H1 (cell line): ENCODE measurements around the gene LRRC46. TPM values are rescaled to one million over a fixed set of nuclear protein-coding genes. Genes with fewer than 3 reads are reported as not detected.

Experiments
- CTCF ChIA-PET: fragments of 300-600 bp; sonication (Branson Sonifier 250); formaldehyde crosslinking; loops from one replicate; lab custom pipeline; 2021; ENCODE audit not compliant: partially characterized antibody; lab: Charles Lee
- POLR2A ChIA-PET: fragments of 300-600 bp; sonication (Branson Sonifier 250); formaldehyde crosslinking; loops from one replicate; lab custom pipeline; 2021; ENCODE audit warnings: inconsistent platforms; ENCODE audit not compliant: partially characterized antibody; lab: Charles Lee
- DNase-seq, 2 experiments: peaks; one replicate each; pipeline versions ENCODE4 v3.0.0 to v3.0.0-alpha.2; 2010 to 2022; ENCODE audit warnings: low spot score in 2 of 2, low read depth in 1 of 2, mixed read lengths in 1 of 2
- FAIRE-seq: peaks from 2 replicates; lab custom pipeline; 2011; peaks lifted over from hg19 to GRCh38; lab: Jason Lieb, UNC
- H2AFZ ChIP-seq: 2 replicates; pipeline ENCODE4 v1.8.1; 2012; ENCODE audit warnings: low read length, inconsistent platforms
- H2AK5ac ChIP-seq: 2 replicates; pipeline ENCODE4 v1.6.1; 2013; ENCODE audit warnings: low read depth, low read length
- H2BK120ac ChIP-seq: replicated peaks from 2 replicates; pipeline ENCODE3; 2013; ENCODE audit warnings: low read depth, low read length, inconsistent platforms
- H2BK12ac ChIP-seq: 2 replicates; pipeline ENCODE4 v1.6.1; 2013; ENCODE audit warnings: low read depth, low read length
- H2BK15ac ChIP-seq: 2 replicates; pipeline ENCODE4 v1.6.1; 2013; ENCODE audit warnings: low read length
- H2BK20ac ChIP-seq: 2 replicates; pipeline ENCODE4 v1.6.1; 2013; ENCODE audit warnings: low read length
- H2BK5ac ChIP-seq: 2 replicates; pipeline ENCODE4 v1.6.1; 2013; ENCODE audit warnings: low read depth, low read length
- H3K14ac ChIP-seq: 2 replicates; pipeline ENCODE4 v1.6.1; 2013; ENCODE audit warnings: inconsistent platforms; ENCODE audit not compliant: insufficient read length
- H3K18ac ChIP-seq: 2 replicates; pipeline ENCODE4 v1.6.1; 2013; ENCODE audit warnings: low read length; ENCODE audit errors: extremely low read depth
- H3K23ac ChIP-seq: 2 replicates; pipeline ENCODE4 v1.6.1; 2013; ENCODE audit warnings: inconsistent platforms; ENCODE audit not compliant: insufficient read length
- H3K23me2 ChIP-seq: 2 replicates; pipeline ENCODE4 v1.6.1; 2013; ENCODE audit warnings: low read depth, low read length
- H3K27ac ChIP-seq: 2 replicates; pipeline ENCODE4 v1.6.1; 2011; ENCODE audit warnings: low read depth, low read length, inconsistent platforms
- H3K27me3 ChIP-seq, 4 experiments: replicated peaks in 1 of 4; 1 replicate in 1 of 4; 2 replicates in 3 of 4; pipeline versions ENCODE4 v1.6.1 to v1.8.1; 2011 to 2013; ENCODE audit warnings: low read length in 3 of 4, mild to moderate bottlenecking in 3 of 4, inconsistent platforms in 2 of 4, mixed read lengths in 2 of 4, moderate library complexity in 1 of 4; ENCODE audit not compliant: control insufficient read depth in 3 of 4, insufficient read depth in 3 of 4; ENCODE audit errors: extremely low read depth in 1 of 4
- H3K36me3 ChIP-seq, 4 experiments: 2 replicates each; pipeline versions ENCODE4 v1.6.1 to v1.8.1; 2011 to 2013; ENCODE audit warnings: mild to moderate bottlenecking in 4 of 4, low read length in 3 of 4, moderate library complexity in 2 of 4, control low read depth in 1 of 4, inconsistent platforms in 1 of 4; ENCODE audit not compliant: insufficient read depth in 4 of 4, control insufficient read depth in 2 of 4
- H3K4ac ChIP-seq: replicated peaks from 2 replicates; pipeline ENCODE3; 2013; ENCODE audit warnings: low read length, low read depth, mixed read lengths, inconsistent platforms; ENCODE audit not compliant: insufficient read length
- H3K4me1 ChIP-seq, 4 experiments: replicated peaks in 1 of 4; 1 replicate in 1 of 4; 2 replicates in 3 of 4; pipeline versions ENCODE4 v1.6.1 to v1.8.1; 2011 to 2013; ENCODE audit warnings: low read length in 3 of 4, inconsistent platforms in 2 of 4, mixed read lengths in 1 of 4; ENCODE audit not compliant: insufficient read depth in 4 of 4, control insufficient read depth in 3 of 4
- H3K4me2 ChIP-seq, 2 experiments: 2 replicates each; pipeline versions ENCODE4 v1.6.1 to v1.8.1; 2011 to 2013; ENCODE audit warnings: low read depth in 2 of 2, low read length in 2 of 2, control low read depth in 1 of 2, inconsistent platforms in 1 of 2, mild to moderate bottlenecking in 1 of 2; ENCODE audit not compliant: insufficient read depth in 1 of 2
- H3K4me3 ChIP-seq, 4 experiments: fragments of 200-600, 300-600 bp in 1 of 4; sonication (generic), shearing (Covaris generic), sonication (Bioruptor Twin) in 1 of 4; 2 replicates each; pipeline versions ENCODE4 v1.5.1 to v1.8.1; 2011 to 2016; ENCODE audit warnings: low read length in 4 of 4, low read depth in 3 of 4, control low read depth in 2 of 4, inconsistent platforms in 2 of 4, mild to moderate bottlenecking in 2 of 4, mixed read lengths in 1 of 4, moderate library complexity in 1 of 4; ENCODE audit not compliant: insufficient read depth in 2 of 4; ENCODE audit errors: extremely low read depth in 1 of 4
- H3K56ac ChIP-seq: replicated peaks from 2 replicates; pipeline ENCODE3; 2013; ENCODE audit warnings: low read depth, mild to moderate bottlenecking, mixed read lengths, low read length, inconsistent platforms; ENCODE audit not compliant: insufficient read length
- H3K79me1 ChIP-seq: 2 replicates; pipeline ENCODE4 v1.6.1; 2013; ENCODE audit warnings: low read depth, low read length, control low read depth
- H3K79me2 ChIP-seq, 2 experiments: 2 replicates each; pipeline versions ENCODE4 v1.6.1 to v1.8.1; 2012 to 2013; ENCODE audit warnings: low read length in 2 of 2, mild to moderate bottlenecking in 2 of 2, inconsistent platforms in 1 of 2; ENCODE audit not compliant: insufficient read depth in 2 of 2, control insufficient read depth in 1 of 2
- H3K9ac ChIP-seq, 4 experiments: replicated peaks in 1 of 4; 1 replicate in 1 of 4; 2 replicates in 3 of 4; pipeline versions ENCODE4 v1.6.1 to v1.8.1; 2011 to 2013; ENCODE audit warnings: low read depth in 3 of 4, low read length in 3 of 4, control low read depth in 2 of 4, mild to moderate bottlenecking in 2 of 4, moderate library complexity in 2 of 4, inconsistent platforms in 1 of 4; ENCODE audit errors: extremely low read depth in 1 of 4
- H3K9me3 ChIP-seq, 2 experiments: 2 replicates each; pipeline versions ENCODE4 v1.6.1 to v1.8.1; 2012 to 2013; ENCODE audit warnings: mild to moderate bottlenecking in 2 of 2, moderate library complexity in 2 of 2, control low read depth in 1 of 2, inconsistent platforms in 1 of 2, low read depth in 1 of 2, low read length in 1 of 2, mixed read lengths in 1 of 2; ENCODE audit not compliant: insufficient read depth in 2 of 2
- H4K20me1 ChIP-seq, 2 experiments: replicated peaks in 1 of 2; 2 replicates each; pipeline versions ENCODE3 to v1.8.1; 2011 to 2013; ENCODE audit warnings: inconsistent platforms in 2 of 2, low read length in 2 of 2, mild to moderate bottlenecking in 1 of 2; ENCODE audit not compliant: insufficient read depth in 2 of 2, control insufficient read depth in 1 of 2
- H4K5ac ChIP-seq: 2 replicates; pipeline ENCODE4 v1.6.1; 2013; ENCODE audit warnings: low read length, low read depth, mixed read lengths, inconsistent platforms; ENCODE audit not compliant: insufficient read length
- H4K8ac ChIP-seq: 2 replicates; pipeline ENCODE4 v1.8.0; 2013; ENCODE audit warnings: mild to moderate bottlenecking, moderate library complexity, low read length, inconsistent platforms; ENCODE audit not compliant: insufficient read depth; ENCODE audit errors: extremely low read depth
- H4K91ac ChIP-seq: replicated peaks from 2 replicates; pipeline ENCODE3; 2013; ENCODE audit warnings: low read length, mixed read lengths, inconsistent platforms; ENCODE audit not compliant: insufficient read length
- JUN ChIP-seq: IDR thresholded peaks from 2 replicates; pipeline ENCODE4 v1.6.1; 2011; ENCODE audit warnings: low read depth, mild to moderate bottlenecking, improper control_type of control experiment, low read length
- POLR2A ChIP-seq, 2 experiments: IDR thresholded peaks; 1 replicate in 1 of 2; 2 replicates in 1 of 2; pipeline ENCODE4 v1.6.1; 2011; ENCODE audit warnings: low read depth in 2 of 2, low read length in 2 of 2, mild to moderate bottlenecking in 2 of 2; ENCODE audit errors: control extremely low read depth in 1 of 2
- POLR2AphosphoS5 ChIP-seq: IDR thresholded peaks from 2 replicates; pipeline ENCODE4 v1.6.1; 2011; ENCODE audit warnings: low read depth, low read length
- SUZ12 ChIP-seq: fragments of 200-600 bp; sonication (generic); IDR thresholded peaks from 2 replicates; pipeline ENCODE4 v1.6.1; 2012; ENCODE audit warnings: mild to moderate bottlenecking, inconsistent platforms, low read length, moderate library complexity, mixed read lengths
- WGBS, 2 experiments: shearing (Covaris generic) in 1 of 2; methylation state at CpG; one replicate each; pipeline versions ENCODE4 v1.1.6 to v1.1.7; 2013 to 2015; ENCODE audit warnings: low lambda C conversion rate in 2 of 2, mixed read lengths in 2 of 2, inconsistent platforms in 1 of 2, low coverage in 1 of 2, missing lambda C conversion rate in 1 of 2; ENCODE audit not compliant: insufficient replicate concordance in 2 of 2, insufficient coverage in 1 of 2, insufficient read length in 1 of 2; ENCODE audit errors: extremely low coverage in 1 of 2, missing lambda C conversion rate in 1 of 2; 5-methylcytosine and 5-hydroxymethylcytosine counted together
- polyA plus RNA-seq, 7 experiments: library from polyadenylated mRNA; depleted of rRNA in 3 of 7; stranded (reverse) in 5 of 7; unstranded in 2 of 7; fragments of >200 nt in 5 of 7; fragments of 200-250 nt in 2 of 7; gene quantifications; 1 replicate in 5 of 7; 2 replicates in 1 of 7; 4 replicates in 1 of 7; pipeline versions ENCODE4 v1.2.1 to v1.2.3, GENCODE V29; 2011 to 2013; ENCODE audit warnings: missing spikeins in 2 of 7, mixed read lengths in 2 of 7
- total RNA-seq: library from RNA; stranded (reverse); fragmentation: NEBNext Ultra II Directional; extraction: Animal tissue kit (Norgen Biotek cat#: 25700); gene quantifications from 2 replicates; pipeline ENCODE4 v1.2.1, GENCODE V29; 2021

The LRRC46 gene
- total and polyA plus RNA-seq, 2 of the 8 experiments (the other 6 are each of a cell fraction or from before 2014, with no cell fraction given): 0.18 TPM; not detected in 1

DNA sequence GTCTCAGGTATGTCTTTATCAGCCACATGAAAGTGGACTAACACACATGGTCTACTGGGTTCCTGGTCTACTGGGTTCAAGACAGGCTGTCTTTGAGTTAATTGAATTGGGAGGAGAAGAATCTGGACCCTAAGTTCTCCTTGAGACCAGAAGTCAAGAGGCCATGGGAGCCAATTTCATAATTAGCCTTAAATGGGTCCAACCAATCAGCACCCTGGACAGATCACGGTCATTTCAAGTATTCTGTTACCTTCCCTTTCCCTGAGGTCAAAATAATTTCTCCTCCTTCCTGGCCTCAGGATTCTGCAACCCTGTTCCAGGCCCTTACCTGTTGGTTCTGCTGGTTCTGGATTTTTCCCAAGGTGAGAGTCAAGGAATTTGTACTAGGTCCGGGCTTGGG lies 33.7 kb upstream of the LRRC46 start:
- Histone ChIP-seq H3K79me1 (no peaks in the 10 kb centered on the region), H2AFZ (no peak overlapping the region), H3K4me3 (no peak overlapping the region), H3K27me3 (no peaks in the 10 kb centered on the region; a peak in 2 of 7 replicates), H2BK12ac (no peak overlapping the region), H3K23me2 (no peaks in the 10 kb centered on the region), H3K4ac (no peak overlapping the region), H3K56ac (no peak overlapping the region), H4K91ac (no peak overlapping the region), H4K8ac (no peak overlapping the region), H3K4me2 (no peak overlapping the region), H3K14ac (no peak overlapping the region), H2BK15ac (no peak overlapping the region), H3K9me3 (no peaks in the 10 kb centered on the region), H4K5ac (no peak overlapping the region), H3K9ac (no peak overlapping the region), H2AK5ac (no peak overlapping the region), H3K79me2 (no peaks in the 10 kb centered on the region), H3K27ac (no peak overlapping the region), H2BK120ac (no peak overlapping the region), H2BK20ac (no peak overlapping the region), H3K18ac (no peak overlapping the region), H4K20me1 (no peaks in the 10 kb centered on the region), H2BK5ac (no peak overlapping the region), H3K23ac (no peak overlapping the region), H3K36me3 (no peaks in the 10 kb centered on the region), H3K4me1 (no peaks in the 10 kb centered on the region)
- DNase-seq (no peak), FAIRE-seq (no peak)
- TF ChIP-seq SUZ12: no peak
- TF ChIP-seq POLR2AphosphoS5: no peak
- no peak for TF ChIP-seq JUN
- TF ChIP-seq POLR2A (IDR thresholded peaks at IDR 0.05; ENCODE audit: control extremely low read depth in 1 of 2, low read depth in 2 of 2, low read length in 2 of 2): no peak
- CTCF ChIA-PET: interaction anchor here (0.7 to 1.4 kb wide), 2 partner anchors 12 to 63 kb away, joined by 3 to 7 read pairs; no protein-coding TSS in a partner anchor
- POLR2A ChIA-PET: interaction anchor here (0.8 to 1.1 kb wide), 2 partner anchors 8 to 113 kb away, joined by 3 to 5 read pairs; no protein-coding TSS in a partner anchor
- 71% methylated on average over 2 of the region's 2 CpGs; no CpG with 5 or more reads in 1 of the 2 experiments for WGBS, 2 experiments
